ENCODE data around the gene ZMYND10. TPM values are rescaled to one million over a fixed set of nuclear protein-coding genes. Genes with fewer than 3 reads are reported as not detected.

Gene ZMYND10
- total and polyA plus RNA-seq, 2 experiments from 2014 or later, result 0.29 to 0.31 TPM

- peaks cover 20% of the 10 kb centered on the region for H3K4me1 Mint-ChIP-seq
Measured at GRCh38 chr3:50297384-50297775, 48.2 kb downstream of the ZMYND10 start.

More at GRCh38 chr3:50297384-50297775, 48.2 kb downstream of the ZMYND10 start:
- Mint-ChIP-seq H3K27me3 (ENCODE audit: insufficient read depth, low read depth, poor library complexity) (peaks cover 25% of the 10 kb centered on the region), H3K9me3 (no peaks in the 10 kb centered on the region; the same call in 2 of the 3 replicates), H3K36me3 (ENCODE audit: low read depth) (no peaks in the 10 kb centered on the region), H3K27ac (no peak overlapping the region), H3K4me3 (no peak overlapping the region)
- H3K4me3 ChIP-seq, result no peak overlapping the region
- H3K4me2 ChIP-seq, result no peak overlapping the region
- TF ChIP-seq REST (IDR thresholded peaks at IDR 0.05; ENCODE audit: unreplicated experiment), result no peak
- TF ChIP-seq ETS1 (IDR thresholded peaks at IDR 0.05), result no peak
- no peak for TF ChIP-seq ZNF462 (CRISPR knock-in tag; IDR thresholded peaks at IDR 0.05)
- TF ChIP-seq CTCF (conservative IDR thresholded peaks at IDR 0.05; ENCODE audit: low read depth in 2 of 2), result no peak
- no peak for TF ChIP-seq STAT1 (IDR thresholded peaks at IDR 0.05; ENCODE audit: unreplicated experiment)
- no peak for TF ChIP-seq EZH2phosphoT487 (IDR thresholded peaks at IDR 0.05; ENCODE audit: unreplicated experiment)
- TF ChIP-seq CREB1 (CRISPR knock-in tag; IDR thresholded peaks at IDR 0.05; ENCODE audit: low read depth), result no peak
- H3K4me1 ChIP-seq (ENCODE audit: insufficient read depth), result peaks cover 16% of the 10 kb centered on the region
- no peaks in the 10 kb centered on the region for H3K9me2 ChIP-seq (ENCODE audit: insufficient read depth)
- H3F3A ChIP-seq (replicated peaks; ENCODE audit: low read depth), result peaks cover 9% of the 10 kb centered on the region
- H2AFZ ChIP-seq, result no peak overlapping the region
- H3K79me2 ChIP-seq (replicated peaks; ENCODE audit: insufficient read depth), result no peaks in the 10 kb centered on the region
- H4K20me1 ChIP-seq (replicated peaks; ENCODE audit: insufficient read depth), result no peaks in the 10 kb centered on the region
- H3K36me3 ChIP-seq (ENCODE audit: insufficient read depth), result no peaks in the 10 kb centered on the region
- no peak for ATAC-seq
- H3K27ac ChIP-seq (ENCODE audit: low read depth), result no peak overlapping the region
- DNase-seq (ENCODE audit: low spot score), result no peak
- H3K27me3 ChIP-seq (ENCODE audit: insufficient read depth), result no peaks in the 10 kb centered on the region

Measured in GM23338 (cell line).